ENCODE results near the gene NTRK3. TPM values are rescaled to one million over a fixed set of nuclear protein-coding genes. Genes with fewer than 3 reads are reported as not detected.

The NTRK3 gene
- total RNA-seq, 6 donors from 2014 or later = 1.4 to 11.5 (median 2.4) TPM

DNA sequence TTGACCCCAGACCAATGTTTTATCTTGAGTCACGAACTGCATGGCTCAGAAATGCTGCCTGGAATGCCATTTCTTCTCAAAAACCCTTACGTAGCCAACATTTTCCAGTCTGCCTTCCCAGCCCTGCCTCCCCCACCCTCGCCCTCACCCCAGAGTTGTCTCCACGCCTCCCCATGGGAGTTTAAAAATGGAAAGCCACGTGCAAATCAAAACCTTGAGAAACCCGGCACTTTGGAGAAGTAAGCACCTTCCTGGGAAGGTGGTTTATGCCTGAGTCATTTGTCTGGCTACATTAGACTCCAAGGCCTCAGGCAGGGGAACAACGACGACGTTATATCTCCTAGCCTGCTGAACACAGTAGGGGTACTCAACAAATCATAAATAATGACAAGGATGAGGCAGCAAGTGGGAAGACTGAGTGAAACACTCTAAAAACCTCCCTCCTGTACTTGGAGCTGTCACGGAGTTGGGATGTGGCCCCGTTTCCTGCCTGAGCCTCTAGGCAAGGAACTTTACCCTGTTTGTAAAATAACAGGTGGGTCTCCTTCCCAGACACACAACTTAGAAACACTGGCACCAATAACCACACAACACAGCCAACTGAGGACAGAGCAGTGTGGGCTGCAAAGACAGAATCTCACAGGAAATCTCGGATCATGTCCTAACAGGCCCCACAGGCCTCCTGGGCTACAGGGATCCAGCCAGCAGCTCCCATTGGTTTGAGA, 179.1 kb downstream of the NTRK3 start:
- ATAC-seq (ENCODE audit: low FRiP score in 2 of 2) (no peak), DNase-seq (no peak)
- TF ChIP-seq EP300 (IDR thresholded peaks at IDR 0.05) (no peak), POLR2AphosphoS5 (IDR thresholded peaks at IDR 0.05) (no peak), POLR2A (IDR thresholded peaks at IDR 0.05) (no peak)
- TF ChIP-seq, protein P1, sequence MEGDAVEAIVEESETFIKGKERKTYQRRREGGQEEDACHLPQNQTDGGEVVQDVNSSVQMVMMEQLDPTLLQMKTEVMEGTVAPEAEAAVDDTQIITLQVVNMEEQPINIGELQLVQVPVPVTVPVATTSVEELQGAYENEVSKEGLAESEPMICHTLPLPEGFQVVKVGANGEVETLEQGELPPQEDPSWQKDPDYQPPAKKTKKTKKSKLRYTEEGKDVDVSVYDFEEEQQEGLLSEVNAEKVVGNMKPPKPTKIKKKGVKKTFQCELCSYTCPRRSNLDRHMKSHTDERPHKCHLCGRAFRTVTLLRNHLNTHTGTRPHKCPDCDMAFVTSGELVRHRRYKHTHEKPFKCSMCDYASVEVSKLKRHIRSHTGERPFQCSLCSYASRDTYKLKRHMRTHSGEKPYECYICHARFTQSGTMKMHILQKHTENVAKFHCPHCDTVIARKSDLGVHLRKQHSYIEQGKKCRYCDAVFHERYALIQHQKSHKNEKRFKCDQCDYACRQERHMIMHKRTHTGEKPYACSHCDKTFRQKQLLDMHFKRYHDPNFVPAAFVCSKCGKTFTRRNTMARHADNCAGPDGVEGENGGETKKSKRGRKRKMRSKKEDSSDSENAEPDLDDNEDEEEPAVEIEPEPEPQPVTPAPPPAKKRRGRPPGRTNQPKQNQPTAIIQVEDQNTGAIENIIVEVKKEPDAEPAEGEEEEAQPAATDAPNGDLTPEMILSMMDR (IDR thresholded peaks at IDR 0.05) = no peak
- Histone ChIP-seq H3K36me3 (no peaks in the 10 kb centered on the region), H3K27me3 (no peaks in the 10 kb centered on the region), H3K27ac (no peak overlapping the region), H3K4me3 (no peak overlapping the region), H3K4me1 (peaks cover 0 to 3% (median 0%) of the 10 kb centered on the region in 4 donors), H3K9me3 (no peaks in the 10 kb centered on the region)
- WGBS, 2 donors = 45 to 61% methylated on average over 11 to 12 of the region's 12 CpGs

DNA sequence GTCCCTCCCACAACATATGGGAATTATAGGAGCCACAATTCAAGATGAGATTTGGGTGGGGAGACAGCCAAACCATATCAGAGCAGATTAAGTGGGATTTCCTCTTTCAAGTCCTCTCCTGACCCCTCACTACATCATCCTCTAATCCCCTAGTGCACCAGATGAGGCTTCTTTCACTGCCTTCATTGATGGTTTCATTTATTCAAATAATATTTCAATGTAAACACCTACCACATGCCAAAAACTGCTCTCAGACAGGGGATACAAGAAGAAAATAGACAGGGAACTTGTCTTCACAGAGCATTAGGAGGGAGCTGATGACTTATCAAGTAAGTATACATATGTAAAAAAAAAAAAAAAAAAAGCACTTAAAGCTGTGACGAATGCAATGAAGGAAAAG, 180.2 kb downstream of the NTRK3 start:
- Histone ChIP-seq H3K4me3 (no peak overlapping the region), H3K27ac (no peak overlapping the region), H3K27me3 (no peaks in the 10 kb centered on the region), H3K4me1 (peaks cover 0 to 3% (median 0%) of the 10 kb centered on the region in 4 donors), H3K9me3 (no peaks in the 10 kb centered on the region), H3K36me3 (no peaks in the 10 kb centered on the region)
- WGBS, 2 donors = 73 to 79% methylated on average over 1 of the region's 1 CpG
- DNase-seq = no peak
- TF ChIP-seq, protein P1 (IDR thresholded peaks at IDR 0.05) = no peak
- TF ChIP-seq POLR2AphosphoS5 (IDR thresholded peaks at IDR 0.05) (no peak), POLR2A (IDR thresholded peaks at IDR 0.05) (no peak), EP300 (IDR thresholded peaks at IDR 0.05) (no peak)
- ATAC-seq (ENCODE audit: low FRiP score in 2 of 2) = no peak

DNA sequence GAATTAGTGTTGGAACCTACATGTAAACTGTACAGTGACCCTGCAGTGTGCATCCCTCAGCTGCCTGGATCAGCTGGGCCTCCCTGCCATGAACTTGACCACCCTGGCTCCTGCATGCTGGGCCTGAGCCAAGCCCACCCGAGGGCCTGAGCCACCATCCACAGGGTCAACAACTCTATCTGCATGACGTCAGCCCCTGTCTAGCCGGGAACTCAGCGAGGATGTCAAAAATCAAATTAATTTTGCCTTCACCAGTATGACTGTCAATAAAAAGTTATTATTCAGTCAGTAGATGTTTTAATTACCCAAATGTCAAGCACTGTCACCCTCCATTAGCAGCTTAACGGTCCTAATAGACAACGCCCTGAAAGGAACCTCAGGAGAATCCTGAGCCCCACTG, 181.4 kb downstream of the NTRK3 start:
- 75% methylated on average over 5 to 6 of the region's 6 CpGs for WGBS, 2 donors

DNA sequence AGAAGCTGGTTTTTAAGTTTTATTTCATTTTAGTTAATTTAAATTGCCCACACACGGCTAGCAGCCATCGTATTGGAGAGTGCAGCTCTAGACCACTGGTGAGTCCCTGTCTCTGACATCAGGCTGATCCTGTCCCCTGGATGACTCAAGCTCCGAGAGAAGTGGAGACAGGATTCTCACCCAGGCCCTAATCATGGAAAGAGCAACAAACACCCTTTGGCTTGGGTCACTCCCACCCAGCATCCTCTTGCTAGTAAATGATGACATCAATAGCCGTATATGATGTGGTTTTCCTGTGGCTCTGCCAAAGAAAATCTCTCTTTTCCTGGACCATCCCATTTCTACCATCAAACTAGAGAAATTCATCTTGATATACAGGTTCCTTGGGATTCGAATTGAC, 182.2 kb downstream of the NTRK3 start:
- DNase-seq (no peak), ATAC-seq (ENCODE audit: low FRiP score in 2 of 2) (no peak)
- Histone ChIP-seq H3K4me3 (no peak overlapping the region), H3K9me3 (no peaks in the 10 kb centered on the region), H3K4me1 (peaks cover 0 to 3% (median 0%) of the 10 kb centered on the region in 4 donors), H3K27ac (no peak overlapping the region), H3K27me3 (no peaks in the 10 kb centered on the region), H3K36me3 (no peaks in the 10 kb centered on the region)
- WGBS, 2 donors = 83% methylated on average over 5 of the region's 5 CpGs
- TF ChIP-seq POLR2A (IDR thresholded peaks at IDR 0.05) = no peak
- TF ChIP-seq POLR2AphosphoS5 (IDR thresholded peaks at IDR 0.05) = no peak
- TF ChIP-seq, protein P1 (IDR thresholded peaks at IDR 0.05) = no peak
- no peak for TF ChIP-seq EP300 (IDR thresholded peaks at IDR 0.05)

More for the DNA sequence above, 181.4 kb downstream of the NTRK3 start:
- no peak for TF ChIP-seq EP300 (IDR thresholded peaks at IDR 0.05)
- TF ChIP-seq POLR2AphosphoS5 (IDR thresholded peaks at IDR 0.05) = no peak
- TF ChIP-seq, protein P1 (IDR thresholded peaks at IDR 0.05) = no peak
- TF ChIP-seq POLR2A (IDR thresholded peaks at IDR 0.05) = no peak
- no peak for ATAC-seq (ENCODE audit: low FRiP score in 2 of 2)
- Histone ChIP-seq H3K9me3 (no peaks in the 10 kb centered on the region), H3K4me1 (peaks cover 0 to 3% (median 0%) of the 10 kb centered on the region in 4 donors), H3K27me3 (no peaks in the 10 kb centered on the region), H3K36me3 (no peaks in the 10 kb centered on the region), H3K4me3 (no peak overlapping the region), H3K27ac (no peak overlapping the region)
- no peak for DNase-seq

DNA sequence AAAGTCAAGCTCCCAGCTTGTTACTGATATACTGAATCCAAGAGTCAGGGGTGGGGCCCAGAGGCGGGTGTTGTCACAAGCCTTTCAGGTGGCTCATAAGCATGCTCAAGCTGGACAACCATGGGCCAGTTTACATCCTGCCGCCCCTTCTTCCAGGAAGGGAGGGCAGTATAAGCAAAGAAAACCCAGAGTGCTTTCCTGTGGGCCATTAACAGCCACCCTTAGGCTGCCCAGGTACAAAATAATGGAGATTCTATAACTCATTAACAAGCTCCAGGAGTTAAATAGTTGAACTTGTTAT, 183.2 kb downstream of the NTRK3 start:
- Histone ChIP-seq H3K27me3 (no peaks in the 10 kb centered on the region), H3K4me3 (no peak overlapping the region), H3K4me1 (peaks cover 0 to 3% (median 0%) of the 10 kb centered on the region in 4 donors), H3K27ac (no peak overlapping the region), H3K36me3 (no peaks in the 10 kb centered on the region), H3K9me3 (no peaks in the 10 kb centered on the region)
- 40 to 65% methylated on average over 1 to 2 of the region's 2 CpGs for WGBS, 2 donors
- ATAC-seq (ENCODE audit: low FRiP score in 2 of 2) (no peak), DNase-seq (no peak)
- no peak for TF ChIP-seq EP300 (IDR thresholded peaks at IDR 0.05)
- no peak for TF ChIP-seq POLR2AphosphoS5 (IDR thresholded peaks at IDR 0.05)
- no peak for TF ChIP-seq POLR2A (IDR thresholded peaks at IDR 0.05)
- TF ChIP-seq, protein P1 (IDR thresholded peaks at IDR 0.05) = no peak

All from upper lobe of left lung (tissue), 6 donors.